Measurements from ENCODE around the gene KRTAP1-3. TPM values are rescaled to one million over a fixed set of nuclear protein-coding genes. Genes with fewer than 3 reads are reported as not detected.
"Not testable (repeated sequence)": the region's sequence is repeated elsewhere in the genome, so short reads cannot be mapped to it uniquely, and the experiment has no call there.

KRTAP1-3 gene
- polyA plus RNA-seq, 4 donors = not detected

GRCh38 chr17:41013181-41013580, 21.5 kb downstream of the KRTAP1-3 start:
- no peak for DNase-seq (ENCODE audit: low read depth in 4 of 4, low spot score in 2 of 4)

GRCh38 chr17:41012326-41013120, 22.2 kb downstream of the KRTAP1-3 start:
- no peak for DNase-seq (ENCODE audit: low read depth in 4 of 4, low spot score in 2 of 4)

GRCh38 chr17:41010441-41010840, 24.2 kb downstream of the KRTAP1-3 start:
- no peak for DNase-seq (ENCODE audit: low read depth in 4 of 4, low spot score in 2 of 4)

GRCh38 chr17:41009936-41010335, 24.7 kb downstream of the KRTAP1-3 start:
- no peak for DNase-seq (ENCODE audit: low read depth in 4 of 4, low spot score in 2 of 4)

- DNase-seq (ENCODE audit: low read depth in 4 of 4, low spot score in 2 of 4) = no peak
These were observed 25.3 kb downstream of the KRTAP1-3 start for GRCh38 chr17:41009301-41009760.

- no peak for DNase-seq (ENCODE audit: low read depth in 4 of 4, low spot score in 2 of 4)
These were observed 25.9 kb downstream of the KRTAP1-3 start, which contains the start of gene KRTAP3-1 for GRCh38 chr17:41008811-41009210. Gene KRTAP3-1 (minus strand): TSS chr17:41009128. CDS start chr17:41009074, 54 bp downstream.

GRCh38 chr17:41004397-41004796, 30.3 kb downstream of the KRTAP1-3 start:
- no peak for DNase-seq (ENCODE audit: low read depth in 4 of 4, low spot score in 2 of 4)

GRCh38 chr17:41003926-41004325, 30.7 kb downstream of the KRTAP1-3 start:
- DNase-seq (ENCODE audit: low read depth in 4 of 4, low spot score in 2 of 4) = no peak

- no peak for DNase-seq (ENCODE audit: low read depth in 4 of 4, low spot score in 2 of 4)
These were observed 31.9 kb downstream of the KRTAP1-3 start for GRCh38 chr17:41002814-41003213.

GRCh38 chr17:41001795-41002194, 32.9 kb downstream of the KRTAP1-3 start:
- DNase-seq (ENCODE audit: low read depth in 4 of 4, low spot score in 2 of 4) = no peak

GRCh38 chr17:40999563-40999962, 35.1 kb downstream of the KRTAP1-3 start, which contains the start of gene KRTAP3-2:
Gene KRTAP3-2 (minus strand): TSS chr17:40999906. CDS start chr17:40999853, 53 bp downstream.
- not testable (repeated sequence) for DNase-seq (ENCODE audit: low read depth in 4 of 4, low spot score in 2 of 4)

GRCh38 chr17:40997361-40997760, 37.3 kb downstream of the KRTAP1-3 start:
- DNase-seq (ENCODE audit: low read depth in 4 of 4, low spot score in 2 of 4) = no peak

GRCh38 chr17:40996829-40997228, 37.8 kb downstream of the KRTAP1-3 start:
- no peak for DNase-seq (ENCODE audit: low read depth in 4 of 4, low spot score in 2 of 4)

GRCh38 chr17:40995116-40995515, 39.6 kb downstream of the KRTAP1-3 start:
- DNase-seq (ENCODE audit: low read depth in 4 of 4, low spot score in 2 of 4) = no peak

- DNase-seq (ENCODE audit: low read depth in 4 of 4, low spot score in 2 of 4) = no peak
These were observed 40.8 kb downstream of the KRTAP1-3 start, which contains the start of gene KRTAP3-3 for GRCh38 chr17:40993839-40994238. Gene KRTAP3-3 (minus strand): TSS chr17:40994164. CDS start chr17:40994097, 67 bp downstream.

- no peak for DNase-seq (ENCODE audit: low read depth in 4 of 4, low spot score in 2 of 4)
These were observed 41.6 kb downstream of the KRTAP1-3 start for GRCh38 chr17:40993084-40993483.

GRCh38 chr17:40992666-40993065, 42.0 kb downstream of the KRTAP1-3 start:
- DNase-seq (ENCODE audit: low read depth in 4 of 4, low spot score in 2 of 4) = no peak

GRCh38 chr17:40986920-40987319, 47.8 kb downstream of the KRTAP1-3 start:
- DNase-seq (ENCODE audit: low read depth in 4 of 4, low spot score in 2 of 4) = no peak

GRCh38 chr17:40984226-40984625, 50.4 kb downstream of the KRTAP1-3 start, which contains the start of gene KRT40:
Gene KRT40 (minus strand): TSS chr17:40984326. CDS start chr17:40984273, 53 bp downstream.
- DNase-seq (ENCODE audit: low read depth in 4 of 4, low spot score in 2 of 4) = no peak
